Upper lobe of left lung (tissue), 6 donors: ENCODE data around the gene SLBP. TPM values are rescaled to one million over a fixed set of nuclear protein-coding genes. Genes with fewer than 3 reads are reported as not detected.

Source experiments
- ATAC-seq, 2 donors: fragments of 200-7000 bp; cut with Tn5 transposase; one replicate each; pipeline ENCODE4 v1.9.1; 2022; ENCODE audit warnings: mild to moderate bottlenecking in 2 of 2, moderate library complexity in 2 of 2; ENCODE audit not compliant: low FRiP score in 2 of 2
- DNase-seq, 2 donors: peaks; one replicate each; pipeline ENCODE4 v3.0.0-alpha.2; 2019 to 2020
- H3K27ac ChIP-seq, 4 donors: fragments of 200-600 bp; sonication (generic); one replicate each; pipeline ENCODE4 v1.5.1; 2016 to 2019
- H3K27me3 ChIP-seq, 4 donors: fragments of 200-600 bp; sonication (generic); one replicate each; pipeline ENCODE4 v1.5.1; 2017 to 2019
- H3K36me3 ChIP-seq, 4 donors: fragments of 200-600 bp; sonication (generic); one replicate each; pipeline ENCODE4 v1.5.1; 2016 to 2019
- H3K4me1 ChIP-seq, 4 donors: fragments of 200-600 bp; sonication (generic); one replicate each; pipeline ENCODE4 v1.5.1; 2018 to 2019
- H3K4me3 ChIP-seq, 4 donors: fragments of 200-600 bp; sonication (generic); one replicate each; pipeline ENCODE4 v1.5.1; 2017 to 2019; ENCODE audit warnings: mild to moderate bottlenecking in 2 of 4, moderate library complexity in 1 of 4
- H3K9me3 ChIP-seq, 4 donors: fragments of 200-600 bp; sonication (generic); one replicate each; pipeline ENCODE4 v1.5.1; 2018 to 2019
- EP300 ChIP-seq, 4 donors: sonication (generic); formaldehyde crosslinking; IDR thresholded peaks; one replicate each; pipeline ENCODE4 v1.5.1; 2017; ENCODE audit warnings: antibody characterized with exemption in 4 of 4, control low read depth in 2 of 4
- POLR2A ChIP-seq, 4 donors: fragments of 450-650 bp; IDR thresholded peaks; one replicate each; pipeline ENCODE4 v1.5.1; 2016 to 2017; ENCODE audit warnings: antibody characterized with exemption in 4 of 4, mild to moderate bottlenecking in 2 of 4
- POLR2AphosphoS5 ChIP-seq, 2 donors: sonication (generic); formaldehyde crosslinking; IDR thresholded peaks; one replicate each; pipeline ENCODE4 v1.5.1; 2017; ENCODE audit warnings: antibody characterized with exemption in 2 of 2
- WGBS, 2 donors: methylation state at CpG; one replicate each; pipeline ENCODE4 v1.1.5; 2017 to 2018; 5-methylcytosine and 5-hydroxymethylcytosine counted together
- total RNA-seq, 6 donors: library from RNA; depleted of rRNA in 4 of 6; stranded (reverse); fragments of >200 nt in 4 of 6; gene quantifications; one replicate each; pipeline versions ENCODE4 v1.1.0 to v1.2.1, GENCODE V29; 2016 to 2021
- TF ChIP-seq, protein P1 (sequence below), 6 experiments: fragments of 450-650 bp in 4 of 6; fragments of 200-600 bp in 2 of 6; sonication (generic) in 2 of 6; IDR thresholded peaks; one replicate each; pipeline ENCODE4 v1.5.1; 2016 to 2019; ENCODE audit warnings: antibody characterized with exemption in 6 of 6
- donor health status: DM: no; HTN: no; CAD: no; lungs with moderate emphysema.
- donor health status: DM: no; HTN: yes; CAD: no; lungs with severe emphysema.

Gene SLBP
- total RNA-seq, 6 donors from 2014 or later: 33.0 to 51.1 (median 38.0) TPM

DNA sequence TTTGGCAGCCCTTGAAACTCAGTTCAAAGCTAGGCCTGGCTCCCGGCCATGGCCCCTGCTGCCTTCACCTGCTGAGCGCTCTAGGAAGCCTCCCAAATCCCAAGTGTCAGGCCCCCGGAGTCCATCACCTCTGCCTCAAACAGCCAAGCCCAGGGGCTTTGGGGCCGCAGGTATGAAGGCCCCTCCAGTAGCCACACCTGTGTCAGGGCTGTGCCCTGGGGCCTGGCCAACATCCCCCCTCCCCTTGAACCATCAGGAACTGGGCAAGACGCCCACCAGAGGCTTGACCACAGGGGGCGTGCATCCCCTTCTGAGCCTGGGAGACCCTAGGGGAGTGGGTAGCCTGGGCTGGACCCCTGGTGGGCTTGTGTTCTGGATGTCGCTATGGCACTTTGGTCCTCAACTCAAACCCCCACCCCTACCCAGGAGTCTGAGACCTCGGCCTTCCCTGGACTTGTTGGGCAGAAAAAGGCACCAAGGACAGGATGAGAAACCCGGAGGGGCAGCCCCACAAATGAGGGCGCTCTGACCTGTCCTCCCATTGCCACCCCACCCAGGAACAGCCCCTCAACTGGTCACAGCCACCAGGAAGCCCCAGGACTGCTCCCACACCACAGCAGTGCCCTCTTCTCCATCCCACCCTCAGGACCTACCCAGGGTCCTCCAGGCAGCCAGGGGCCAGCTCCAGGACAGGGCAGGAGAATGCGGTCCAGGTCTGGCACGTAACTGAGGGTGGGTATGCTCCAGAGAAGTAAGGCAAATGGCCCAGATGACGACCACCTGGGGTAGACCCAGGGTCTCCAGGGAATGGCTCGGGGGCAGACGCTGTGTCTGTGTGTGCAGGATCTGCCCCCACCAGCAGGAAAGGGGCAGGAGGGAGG is 4.2 kb upstream of the SLBP start:
- 82 to 91% methylated on average over 12 to 14 of the region's 15 CpGs for WGBS, 2 donors

DNA sequence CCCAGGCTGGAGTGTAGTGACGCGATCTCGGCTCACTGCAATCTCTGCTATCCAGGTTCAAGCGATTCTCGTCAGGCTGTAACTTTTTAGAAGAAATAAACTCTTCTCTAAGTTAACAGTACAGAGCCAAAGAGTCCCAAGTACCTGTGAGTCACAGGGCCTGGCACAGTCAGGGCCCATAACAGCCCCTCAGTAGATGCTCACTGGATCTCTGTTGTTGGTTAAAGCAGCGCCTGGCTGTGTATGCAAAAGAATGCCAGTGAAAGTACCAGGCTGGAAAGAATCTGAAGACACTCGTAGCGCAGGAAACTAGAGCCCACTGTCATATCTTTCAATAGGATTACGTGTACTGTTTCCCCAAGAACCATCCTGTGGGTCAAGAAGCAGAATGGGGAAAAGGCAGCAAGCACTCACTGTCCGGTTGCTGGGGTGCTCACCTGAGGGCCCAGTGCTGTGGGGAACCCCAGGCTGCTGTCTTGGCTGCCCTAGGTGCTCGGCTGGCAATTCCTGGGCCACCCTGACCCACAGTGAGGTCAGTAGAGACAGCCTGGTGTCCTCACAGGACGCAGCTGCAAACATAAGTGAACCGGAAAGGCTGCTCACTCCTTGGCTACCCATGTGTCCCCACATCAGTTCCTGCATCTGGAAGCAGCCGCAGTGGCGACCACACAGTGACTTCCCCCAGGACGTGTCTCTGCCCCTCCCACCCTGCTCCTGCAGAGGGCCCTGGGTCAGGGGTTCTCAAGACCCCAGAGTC is 3.1 kb upstream of the SLBP start:
- DNase-seq (no peak), ATAC-seq (no peak)
- TF ChIP-seq POLR2A (IDR thresholded peaks at IDR 0.05): no peak
- no peak for TF ChIP-seq POLR2AphosphoS5 (IDR thresholded peaks at IDR 0.05)
- TF ChIP-seq EP300 (IDR thresholded peaks at IDR 0.05): no peak
- TF ChIP-seq, protein P1, sequence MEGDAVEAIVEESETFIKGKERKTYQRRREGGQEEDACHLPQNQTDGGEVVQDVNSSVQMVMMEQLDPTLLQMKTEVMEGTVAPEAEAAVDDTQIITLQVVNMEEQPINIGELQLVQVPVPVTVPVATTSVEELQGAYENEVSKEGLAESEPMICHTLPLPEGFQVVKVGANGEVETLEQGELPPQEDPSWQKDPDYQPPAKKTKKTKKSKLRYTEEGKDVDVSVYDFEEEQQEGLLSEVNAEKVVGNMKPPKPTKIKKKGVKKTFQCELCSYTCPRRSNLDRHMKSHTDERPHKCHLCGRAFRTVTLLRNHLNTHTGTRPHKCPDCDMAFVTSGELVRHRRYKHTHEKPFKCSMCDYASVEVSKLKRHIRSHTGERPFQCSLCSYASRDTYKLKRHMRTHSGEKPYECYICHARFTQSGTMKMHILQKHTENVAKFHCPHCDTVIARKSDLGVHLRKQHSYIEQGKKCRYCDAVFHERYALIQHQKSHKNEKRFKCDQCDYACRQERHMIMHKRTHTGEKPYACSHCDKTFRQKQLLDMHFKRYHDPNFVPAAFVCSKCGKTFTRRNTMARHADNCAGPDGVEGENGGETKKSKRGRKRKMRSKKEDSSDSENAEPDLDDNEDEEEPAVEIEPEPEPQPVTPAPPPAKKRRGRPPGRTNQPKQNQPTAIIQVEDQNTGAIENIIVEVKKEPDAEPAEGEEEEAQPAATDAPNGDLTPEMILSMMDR (IDR thresholded peaks at IDR 0.05): no peak
- whole genome bisulfite sequencing, 2 donors: 60 to 83% methylated on average over 10 to 15 of the region's 16 CpGs
- Histone ChIP-seq H3K4me1 (peaks cover 35 to 57% (median 41%) of the 10 kb centered on the region in 4 donors), H3K36me3 (peaks cover 0 to 25% (median 12%) of the 10 kb centered on the region in 4 donors), H3K4me3 (no peak overlapping the region), H3K27ac (peak overlapping the region; percentile 16 to 49 (median 44)), H3K27me3 (no peaks in the 10 kb centered on the region), H3K9me3 (no peaks in the 10 kb centered on the region)

More for the DNA sequence above, 4.2 kb upstream of the SLBP start:
- H3K4me3 ChIP-seq: no peak overlapping the region
- TF ChIP-seq, protein P1 (IDR thresholded peaks at IDR 0.05): no peak
- no peak for TF ChIP-seq POLR2AphosphoS5 (IDR thresholded peaks at IDR 0.05)
- TF ChIP-seq EP300 (IDR thresholded peaks at IDR 0.05): no peak
- TF ChIP-seq POLR2A (IDR thresholded peaks at IDR 0.05): no peak
- peaks cover 0 to 25% (median 12%) of the 10 kb centered on the region in 4 donors for H3K36me3 ChIP-seq
- ATAC-seq (no peak), DNase-seq (peak in 1 of 2 donors; percentile 9)
- H3K9me3 ChIP-seq: no peaks in the 10 kb centered on the region
- no peaks in the 10 kb centered on the region for H3K27me3 ChIP-seq
- H3K4me1 ChIP-seq: peaks cover 27 to 50% (median 31%) of the 10 kb centered on the region in 4 donors
- H3K27ac ChIP-seq: no peak overlapping the region

DNA sequence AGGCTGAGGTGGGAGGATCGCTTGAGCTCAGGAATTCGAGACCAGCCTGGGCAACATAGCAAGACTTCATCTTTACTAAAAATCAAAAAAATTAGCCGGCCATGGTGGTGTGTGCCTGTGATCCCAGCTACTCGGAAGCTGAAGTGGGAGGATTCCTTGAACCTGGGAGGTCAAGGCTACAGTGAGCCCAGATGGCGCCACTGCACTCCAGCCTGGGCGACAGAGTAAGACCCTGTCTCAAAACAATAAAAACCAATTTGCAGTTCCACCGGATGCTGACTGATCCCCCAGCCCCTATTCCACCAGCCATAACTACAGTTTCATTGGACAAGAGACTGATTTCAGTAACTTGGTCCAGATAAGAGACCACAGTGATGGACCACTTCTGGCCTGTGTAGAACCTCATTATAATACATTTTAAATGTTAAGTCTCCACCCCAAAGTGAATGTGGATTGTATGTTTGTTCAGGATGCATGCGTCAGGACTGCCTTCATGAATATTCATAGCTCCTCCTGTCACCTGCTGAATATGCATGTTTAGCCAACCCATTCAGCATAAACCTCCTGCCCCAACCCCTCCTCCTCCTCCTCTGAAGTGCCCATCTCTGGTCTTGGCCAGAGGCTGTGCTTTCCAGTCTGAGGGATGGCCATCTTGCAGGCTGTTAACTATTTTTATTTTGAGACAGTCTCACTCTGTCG is 2.3 kb upstream of the SLBP start:
- Histone ChIP-seq H3K27ac (peak overlapping the region; percentile 16 to 50 (median 44)), H3K36me3 (peaks cover 0 to 25% (median 12%) of the 10 kb centered on the region in 4 donors), H3K4me1 (peaks cover 31 to 56% (median 39%) of the 10 kb centered on the region in 4 donors), H3K4me3 (no peak overlapping the region), H3K9me3 (no peaks in the 10 kb centered on the region), H3K27me3 (no peaks in the 10 kb centered on the region)
- TF ChIP-seq EP300 (IDR thresholded peaks at IDR 0.05): no peak
- no peak for TF ChIP-seq POLR2AphosphoS5 (IDR thresholded peaks at IDR 0.05)
- TF ChIP-seq POLR2A (IDR thresholded peaks at IDR 0.05): no peak
- TF ChIP-seq, protein P1 (IDR thresholded peaks at IDR 0.05): no peak
- ATAC-seq: no peak
- no peak for DNase-seq
- WGBS, 2 donors: 69 to 70% methylated on average over 9 of the region's 9 CpGs

DNA sequence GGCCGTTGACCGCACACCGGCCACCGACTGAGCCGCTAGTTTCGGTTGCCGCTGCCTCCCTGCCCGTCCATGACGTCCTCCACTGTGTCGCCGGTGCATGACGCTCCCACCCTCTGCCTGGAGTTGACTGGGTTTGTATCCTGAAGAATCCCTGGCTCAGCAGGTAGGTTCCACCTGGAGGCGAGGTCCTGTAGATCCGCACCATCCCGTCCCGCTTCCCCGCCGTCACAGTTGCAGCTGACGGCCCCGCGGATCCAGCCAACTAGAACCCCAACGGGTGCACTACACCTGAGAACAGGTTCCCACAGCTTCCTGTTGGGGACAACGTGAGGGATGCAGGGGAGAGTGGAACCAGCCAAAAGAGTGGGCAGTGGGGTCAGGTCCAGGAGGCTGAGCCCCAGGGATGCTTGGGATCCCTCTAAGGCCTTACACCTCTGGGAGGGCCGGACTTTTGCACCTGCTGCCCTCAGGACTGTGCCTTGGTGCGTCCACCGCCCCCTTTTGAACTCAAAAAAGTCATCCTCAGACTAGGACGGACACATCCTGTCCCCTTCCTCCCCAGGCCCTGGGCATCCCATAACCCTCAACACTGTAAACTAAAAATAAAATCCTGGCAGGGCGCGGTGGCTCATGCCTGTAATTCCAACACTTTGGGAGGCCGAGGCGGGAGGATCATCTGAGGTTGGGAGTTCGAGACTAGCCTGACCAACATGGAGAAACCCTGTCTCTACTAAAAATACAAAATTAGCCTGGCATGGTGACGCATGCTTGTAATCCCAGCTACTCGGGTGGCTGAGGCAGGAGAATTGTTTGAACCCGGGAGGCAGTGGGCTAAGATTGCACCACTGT is 1.1 kb upstream of the SLBP start:
- Histone ChIP-seq H3K36me3 (peaks cover 0 to 23% (median 11%) of the 10 kb centered on the region in 4 donors), H3K4me3 (peak overlapping the region; percentile 85 to 97 (median 92)), H3K9me3 (no peaks in the 10 kb centered on the region), H3K27me3 (no peaks in the 10 kb centered on the region), H3K27ac (peak overlapping the region; percentile 97 to 100 (median 98)), H3K4me1 (peaks cover 33 to 58% (median 41%) of the 10 kb centered on the region in 4 donors)
- DNase-seq (no peak), ATAC-seq (peak; percentile 1 to 7)
- 20 to 44% methylated on average over 20 to 34 of the region's 35 CpGs for WGBS, 2 donors
- no peak for TF ChIP-seq POLR2A (IDR thresholded peaks at IDR 0.05)
- TF ChIP-seq, protein P1 (IDR thresholded peaks at IDR 0.05): no peak
- TF ChIP-seq EP300 (IDR thresholded peaks at IDR 0.05): no peak
- TF ChIP-seq POLR2AphosphoS5 (IDR thresholded peaks at IDR 0.05): no peak
